Activated CD8-positive, alpha-beta T cell treated with anti-CD3 and anti-CD28 coated beads for 36 hours (primary cell): ENCODE data around the gene SHANK1. TPM values are rescaled to one million over a fixed set of nuclear protein-coding genes. Genes with fewer than 3 reads are reported as not detected.

Experiments used
- ATAC-seq: fragments of 200-7000 bp; cut with Tn5 transposase; one replicate; pipeline ENCODE4 v1.10.0; 2021; ENCODE audit warnings: mild to moderate bottlenecking, moderate library complexity
- CTCF ChIA-PET: fragments of 350-600 bp; sonication (Branson Sonifier 250); formaldehyde crosslinking; loops from one replicate; lab custom pipeline; 2021; ENCODE audit warnings: antibody characterized with exemption; lab: Charles Lee
- POLR2A ChIA-PET: fragments of 350-600 bp; sonication (Branson Sonifier 250); formaldehyde crosslinking; loops from one replicate; lab custom pipeline; 2021; ENCODE audit warnings: antibody characterized with exemption; lab: Charles Lee
- DNase-seq: peaks from one replicate; pipeline ENCODE4 v3.0.0-alpha.2; 2020
- H3K27ac Mint-ChIP-seq: one replicate; pipeline ENCODE4 v1.8.0; 2021; ENCODE audit warnings: mild to moderate bottlenecking, mixed read lengths
- H3K27me3 Mint-ChIP-seq: one replicate; pipeline ENCODE4 v1.8.0; 2021; ENCODE audit warnings: mixed read lengths
- H3K36me3 Mint-ChIP-seq: one replicate; pipeline ENCODE4 v1.8.0; 2021; ENCODE audit warnings: low read depth, mixed read lengths
- H3K4me1 Mint-ChIP-seq: one replicate; pipeline ENCODE4 v1.8.0; 2021; ENCODE audit warnings: low read depth, mixed read lengths
- H3K4me3 Mint-ChIP-seq: one replicate; pipeline ENCODE4 v1.8.0; 2021; ENCODE audit warnings: mild to moderate bottlenecking, moderate library complexity, mixed read lengths
- H3K9me3 Mint-ChIP-seq: one replicate; pipeline ENCODE4 v1.8.0; 2021; ENCODE audit warnings: mixed read lengths
- intact Hi-C: fragments of 100-400 bp; cut with micrococcal nuclease; formaldehyde crosslinking; loops from one replicate; pipeline ENCODE4 v1.10.0; 2022
- total RNA-seq, 2 experiments: library from RNA; stranded (reverse); gene quantifications; one replicate each; pipeline ENCODE4 v1.2.3, GENCODE V29; 2021
- TF ChIP-seq, protein P1 (sequence below): fragments of 200-600 bp; IDR thresholded peaks from one replicate; pipeline ENCODE4 v1.8.0; 2022; ENCODE audit warnings: antibody characterized with exemption, mild to moderate bottlenecking

SHANK1 gene
- total RNA-seq, 2 experiments from 2014 or later: 0.25 TPM; not detected in 1

DNA sequence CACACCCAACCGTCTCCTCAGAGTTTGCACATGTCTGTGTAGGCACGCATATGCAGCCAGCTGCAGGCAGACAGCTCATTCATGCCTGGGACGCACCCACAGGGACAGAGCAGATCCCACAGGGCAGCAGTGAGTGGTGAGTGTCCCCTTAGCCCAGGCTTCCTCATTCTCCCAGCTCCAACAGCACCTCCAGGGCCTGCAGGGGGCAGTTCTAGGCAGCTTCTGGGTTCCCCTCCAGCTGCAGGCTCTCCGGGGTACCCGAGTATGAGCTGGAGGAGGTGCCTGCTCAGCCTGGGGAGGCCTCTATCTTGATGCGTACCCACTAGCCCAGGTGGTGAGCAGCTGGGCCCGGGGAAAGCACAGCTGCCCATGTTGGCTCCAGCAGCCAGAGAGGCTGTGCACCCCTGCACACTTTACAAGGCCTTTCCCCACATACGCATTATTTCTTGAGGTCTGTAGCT, 1.3 kb upstream of the SHANK1 start:
- no peak overlapping the region for H3K27ac Mint-ChIP-seq
- TF ChIP-seq, protein P1, sequence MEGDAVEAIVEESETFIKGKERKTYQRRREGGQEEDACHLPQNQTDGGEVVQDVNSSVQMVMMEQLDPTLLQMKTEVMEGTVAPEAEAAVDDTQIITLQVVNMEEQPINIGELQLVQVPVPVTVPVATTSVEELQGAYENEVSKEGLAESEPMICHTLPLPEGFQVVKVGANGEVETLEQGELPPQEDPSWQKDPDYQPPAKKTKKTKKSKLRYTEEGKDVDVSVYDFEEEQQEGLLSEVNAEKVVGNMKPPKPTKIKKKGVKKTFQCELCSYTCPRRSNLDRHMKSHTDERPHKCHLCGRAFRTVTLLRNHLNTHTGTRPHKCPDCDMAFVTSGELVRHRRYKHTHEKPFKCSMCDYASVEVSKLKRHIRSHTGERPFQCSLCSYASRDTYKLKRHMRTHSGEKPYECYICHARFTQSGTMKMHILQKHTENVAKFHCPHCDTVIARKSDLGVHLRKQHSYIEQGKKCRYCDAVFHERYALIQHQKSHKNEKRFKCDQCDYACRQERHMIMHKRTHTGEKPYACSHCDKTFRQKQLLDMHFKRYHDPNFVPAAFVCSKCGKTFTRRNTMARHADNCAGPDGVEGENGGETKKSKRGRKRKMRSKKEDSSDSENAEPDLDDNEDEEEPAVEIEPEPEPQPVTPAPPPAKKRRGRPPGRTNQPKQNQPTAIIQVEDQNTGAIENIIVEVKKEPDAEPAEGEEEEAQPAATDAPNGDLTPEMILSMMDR: no peak
- CTCF ChIA-PET: interaction anchor here (0.6 kb wide), 1 partner anchor 63 kb away, joined by 3 read pairs; no protein-coding TSS in a partner anchor
- ATAC-seq: no peak
- no peaks in the 10 kb centered on the region for H3K36me3 Mint-ChIP-seq
- H3K27me3 Mint-ChIP-seq: peaks cover 45% of the 10 kb centered on the region
- POLR2A ChIA-PET: interaction anchor here (1.0 kb wide), 1 partner anchor 84 kb away, joined by 3 read pairs; no protein-coding TSS in a partner anchor
- no peaks in the 10 kb centered on the region for H3K9me3 Mint-ChIP-seq
- DNase-seq: no peak
- intact Hi-C loops: loop anchor here (5.0 kb wide), 1 partner anchor 61 kb away; no protein-coding TSS in a partner anchor
- H3K4me1 Mint-ChIP-seq: peaks cover 6% of the 10 kb centered on the region
- no peak overlapping the region for H3K4me3 Mint-ChIP-seq

DNA sequence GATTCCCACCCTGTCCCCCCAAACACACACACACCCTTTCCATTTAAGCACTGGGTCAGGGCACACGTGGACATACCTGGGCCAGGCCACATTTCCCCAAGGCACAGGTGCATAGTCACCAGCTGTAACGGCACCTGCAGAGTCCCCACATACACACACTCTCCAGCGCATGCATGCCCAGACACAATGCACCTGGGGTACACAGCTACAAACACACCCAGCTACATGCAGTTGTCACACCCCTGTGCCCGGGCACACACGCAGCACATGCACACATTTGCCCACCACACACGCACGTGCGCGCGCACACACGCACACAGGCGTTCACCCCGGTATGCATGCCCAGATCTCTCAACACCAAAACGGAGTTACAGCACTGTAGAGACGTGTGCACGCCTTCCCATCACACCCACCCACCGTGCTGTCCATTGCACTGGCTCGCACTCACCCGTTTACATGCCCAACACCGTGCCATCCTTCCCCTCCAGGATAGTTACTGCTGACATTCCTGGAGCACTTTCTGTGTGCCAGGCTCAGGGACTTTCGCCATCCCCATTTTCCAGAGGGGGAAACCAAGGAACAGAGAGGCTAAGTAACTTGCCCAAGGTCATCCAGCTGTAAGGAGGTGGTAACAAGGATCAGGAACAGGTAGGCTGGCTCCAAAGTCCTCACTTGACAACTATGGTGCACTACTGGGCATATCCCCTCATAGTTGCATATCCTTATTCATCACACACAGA, 749 bp upstream of the SHANK1 start:
- no peak for ATAC-seq
- TF ChIP-seq, protein P1: no peak
- no peaks in the 10 kb centered on the region for H3K9me3 Mint-ChIP-seq
- H3K4me1 Mint-ChIP-seq: peaks cover 4% of the 10 kb centered on the region
- H3K4me3 Mint-ChIP-seq: no peak overlapping the region
- ChIA-PET CTCF (interaction anchor here (0.6 kb wide), 1 partner anchor 63 kb away, joined by 3 read pairs; no protein-coding TSS in a partner anchor), POLR2A (interaction anchor here (1.0 kb wide), 1 partner anchor 85 kb away, joined by 3 read pairs; no protein-coding TSS in a partner anchor)
- no peak overlapping the region for H3K27ac Mint-ChIP-seq
- intact Hi-C loops: loop anchor here (5.0 kb wide), 1 partner anchor 62 kb away; no protein-coding TSS in a partner anchor
- H3K27me3 Mint-ChIP-seq: peaks cover 45% of the 10 kb centered on the region
- DNase-seq: no peak
- H3K36me3 Mint-ChIP-seq: no peaks in the 10 kb centered on the region

DNA sequence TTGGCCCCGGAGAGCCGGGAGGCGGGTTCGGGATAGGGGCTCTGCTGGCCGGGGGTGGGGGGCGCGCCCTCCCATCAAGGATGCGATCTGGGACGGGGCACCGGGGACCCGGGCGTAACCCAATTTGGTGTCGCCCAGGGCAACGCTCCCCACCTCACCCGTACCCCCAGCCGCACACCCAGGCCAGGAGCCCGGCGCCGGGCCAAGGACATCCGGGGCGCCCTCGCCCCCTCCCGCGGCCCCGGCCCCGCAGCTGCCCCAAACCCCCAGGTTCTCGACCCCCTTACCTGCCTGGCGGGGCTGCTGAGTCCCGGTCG, 525 bp downstream of the SHANK1 start:
- ATAC-seq (no peak), DNase-seq (no peak)
- CTCF ChIA-PET: no interaction called here
- POLR2A ChIA-PET: no interaction called here
- Mint-ChIP-seq H3K27me3 (peaks cover 40% of the 10 kb centered on the region), H3K9me3 (no peaks in the 10 kb centered on the region), H3K4me1 (peaks cover 1% of the 10 kb centered on the region), H3K27ac (no peak overlapping the region), H3K36me3 (no peaks in the 10 kb centered on the region), H3K4me3 (no peak overlapping the region)
- intact Hi-C loops: no loop called here
- TF ChIP-seq, protein P1: no peak

DNA sequence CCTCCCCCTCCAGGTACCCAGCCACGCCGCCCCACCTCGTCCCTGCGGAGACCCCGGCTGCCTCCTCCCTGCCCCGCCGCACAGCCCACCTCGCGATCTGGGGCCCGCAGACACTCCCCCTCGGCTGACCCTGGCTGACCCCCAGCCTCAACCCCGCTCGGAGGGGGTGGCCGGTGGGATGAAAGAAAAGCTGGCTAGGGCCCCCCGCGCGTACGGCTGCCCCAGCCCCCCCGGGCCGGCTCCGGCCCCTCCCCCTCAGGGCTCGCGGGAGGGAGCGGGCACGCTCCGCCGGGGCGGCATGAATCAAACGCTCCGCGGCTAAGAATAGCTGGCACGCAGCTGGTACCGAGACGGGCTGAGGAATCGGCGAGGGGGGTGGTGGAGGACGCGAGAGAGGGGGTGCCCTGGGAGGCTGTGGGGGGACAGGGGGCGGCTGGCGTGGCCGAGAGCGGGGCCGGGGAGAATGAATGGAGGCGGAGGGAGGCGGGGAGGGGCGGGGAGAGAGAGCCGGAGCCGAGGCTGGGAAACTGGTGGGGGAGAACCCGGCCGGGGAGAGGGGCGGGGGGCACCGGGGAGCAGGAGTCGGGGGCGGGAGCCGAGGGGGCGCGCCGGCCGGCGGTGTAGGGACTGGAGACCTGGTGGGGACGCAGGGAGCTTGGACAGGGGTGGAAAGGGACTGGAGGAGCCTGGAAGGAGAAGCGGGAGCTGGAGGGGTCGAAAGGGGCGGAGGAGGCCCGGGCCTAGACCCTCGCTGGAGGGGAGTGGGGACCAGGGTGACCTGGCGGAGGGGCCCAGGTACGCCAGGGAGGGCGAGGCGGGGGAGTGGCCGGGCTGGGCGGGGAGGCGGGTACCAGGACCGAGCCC, 1.1 kb downstream of the SHANK1 start:
- H3K36me3 Mint-ChIP-seq: no peaks in the 10 kb centered on the region
- peak; percentile 36 for DNase-seq
- POLR2A ChIA-PET: interaction anchor here (0.6 kb wide), 2 partner anchors 63 to 214 kb away, joined by 3 read pairs; no protein-coding TSS in a partner anchor
- peaks cover 36% of the 10 kb centered on the region for H3K27me3 Mint-ChIP-seq
- ATAC-seq: no peak
- H3K4me3 Mint-ChIP-seq: no peak overlapping the region
- no peak overlapping the region for H3K27ac Mint-ChIP-seq
- TF ChIP-seq, protein P1: no peak
- H3K4me1 Mint-ChIP-seq: peaks cover 6% of the 10 kb centered on the region
- CTCF ChIA-PET: no interaction called here
- H3K9me3 Mint-ChIP-seq: no peaks in the 10 kb centered on the region
- intact Hi-C loops: no loop called here
